Head of caudate nucleus (tissue), 42 donors: ENCODE data around the gene SIK1.
"Not testable (repeated sequence)": the region's sequence is repeated elsewhere in the genome, so short reads cannot be mapped to it uniquely, and the experiment has no call there.

ENCODE experiments used
- DNase-seq, 42 donors: peaks; one replicate each; pipeline versions ENCODE4 v3.0.0 to v3.0.0-alpha.2; 2020 to 2021; ENCODE audit warnings: mixed read lengths in 7 of 42
- intact Hi-C: fragments of 100-400 bp; cut with DNase I; formaldehyde crosslinking; loops from one replicate; pipeline ENCODE4 v1.15.0; 2022

The SIK1 gene

DNA sequence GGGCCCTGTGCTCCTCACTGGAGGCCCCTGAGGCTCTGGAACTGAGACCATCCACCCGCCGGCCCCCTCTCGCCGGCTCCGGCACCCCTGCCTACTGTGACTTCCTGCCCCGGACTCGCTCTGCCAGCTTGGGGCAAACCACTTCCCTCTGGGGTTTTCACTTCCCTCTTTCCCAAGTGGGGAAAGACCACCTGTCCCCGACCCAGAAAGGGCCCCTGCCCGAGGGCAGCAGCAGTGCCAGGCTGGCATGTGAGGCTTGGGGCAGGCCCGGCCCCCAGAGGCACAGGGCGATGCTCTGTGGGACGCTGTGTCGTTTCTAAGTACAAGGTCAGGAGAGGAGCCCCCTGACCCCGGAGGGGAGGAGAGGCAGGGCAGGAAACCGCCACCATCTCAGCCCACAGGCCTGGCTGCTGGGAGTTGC, 27.3 kb downstream of the SIK1 start:
- intact Hi-C loops, DNase-seq: not testable (repeated sequence)

DNA sequence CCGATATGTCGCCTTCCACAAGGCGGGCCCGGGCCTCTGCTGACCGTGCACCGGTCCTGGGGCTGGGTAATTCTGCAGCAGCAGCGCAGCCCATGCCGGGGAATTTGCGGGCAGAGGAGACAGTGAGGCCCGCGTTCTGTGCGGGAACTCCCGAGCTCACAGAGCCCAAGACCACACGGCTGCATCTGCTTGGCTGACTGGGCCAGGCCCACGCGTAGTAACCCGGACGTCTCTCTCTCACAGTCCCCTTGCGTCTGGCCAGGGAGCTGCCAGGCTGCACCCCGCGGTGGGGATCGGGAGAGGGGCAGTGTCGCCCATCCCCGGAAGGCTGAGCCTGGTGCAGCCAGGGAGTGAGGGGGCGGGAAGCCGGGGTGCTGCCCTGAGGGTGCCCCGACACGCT, 27.8 kb downstream of the SIK1 start:
- DNase-seq, intact Hi-C loops: not testable (repeated sequence)

DNA sequence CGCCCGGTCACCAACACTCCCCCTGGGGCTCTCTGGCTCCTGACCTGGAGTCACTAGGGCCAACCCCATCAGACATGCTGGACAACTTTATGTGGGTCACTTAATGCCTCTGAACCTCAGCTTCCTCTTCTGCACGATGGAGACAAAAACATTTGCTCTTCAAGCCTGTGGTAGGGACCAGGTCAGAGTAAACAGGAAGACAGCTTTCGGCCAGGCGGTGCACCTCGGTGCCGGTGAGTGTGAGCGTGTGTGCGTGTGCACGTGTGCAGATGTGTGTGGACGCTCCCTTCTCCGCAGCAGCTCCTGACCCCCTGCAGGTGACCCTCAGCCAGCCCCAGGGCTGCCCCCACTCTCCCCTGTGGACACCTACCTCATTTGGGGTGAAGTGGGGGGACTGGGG, 28.4 kb downstream of the SIK1 start:
- DNase-seq, intact Hi-C loops: not testable (repeated sequence)

DNA sequence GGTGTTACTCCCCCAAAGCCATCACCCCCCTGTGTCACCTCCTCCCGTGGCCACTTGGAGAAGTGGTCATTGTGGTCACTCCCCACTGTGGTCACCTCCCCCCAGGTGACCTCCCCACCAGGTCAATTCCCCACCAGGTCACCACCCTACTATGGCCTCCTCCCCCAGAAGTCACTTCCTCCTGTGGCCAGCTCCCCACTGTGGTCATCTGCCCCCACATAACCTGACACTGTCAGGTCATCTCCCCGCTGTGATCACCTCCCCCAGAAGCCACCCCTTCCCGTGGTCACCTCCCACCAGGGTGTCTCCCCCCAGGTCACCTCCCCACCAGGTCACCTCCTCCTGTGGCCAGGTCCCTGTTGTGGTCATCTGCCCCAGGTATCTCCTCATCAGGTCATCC, 28.9 kb downstream of the SIK1 start:
- DNase-seq, intact Hi-C loops: not testable (repeated sequence)

DNA sequence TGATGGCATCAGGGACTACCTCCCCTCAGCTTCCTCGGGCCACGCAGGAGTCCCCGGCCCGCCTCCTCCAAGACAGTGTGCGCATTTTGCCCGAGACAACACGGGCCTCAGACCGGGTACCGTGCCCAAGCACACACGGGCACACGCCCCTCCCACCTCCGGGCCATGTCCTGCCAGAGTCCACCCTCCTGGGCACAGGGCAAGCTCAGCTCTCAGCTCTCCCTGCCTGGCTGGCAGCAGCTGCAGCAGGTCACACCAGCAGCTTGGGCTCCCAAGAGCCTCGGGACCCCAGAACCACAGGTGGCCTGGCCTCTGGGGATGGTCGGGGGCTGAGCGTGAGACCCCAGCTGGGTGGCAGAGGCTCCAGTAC, 29.5 kb downstream of the SIK1 start:
- DNase-seq, intact Hi-C loops: not testable (repeated sequence)

DNA sequence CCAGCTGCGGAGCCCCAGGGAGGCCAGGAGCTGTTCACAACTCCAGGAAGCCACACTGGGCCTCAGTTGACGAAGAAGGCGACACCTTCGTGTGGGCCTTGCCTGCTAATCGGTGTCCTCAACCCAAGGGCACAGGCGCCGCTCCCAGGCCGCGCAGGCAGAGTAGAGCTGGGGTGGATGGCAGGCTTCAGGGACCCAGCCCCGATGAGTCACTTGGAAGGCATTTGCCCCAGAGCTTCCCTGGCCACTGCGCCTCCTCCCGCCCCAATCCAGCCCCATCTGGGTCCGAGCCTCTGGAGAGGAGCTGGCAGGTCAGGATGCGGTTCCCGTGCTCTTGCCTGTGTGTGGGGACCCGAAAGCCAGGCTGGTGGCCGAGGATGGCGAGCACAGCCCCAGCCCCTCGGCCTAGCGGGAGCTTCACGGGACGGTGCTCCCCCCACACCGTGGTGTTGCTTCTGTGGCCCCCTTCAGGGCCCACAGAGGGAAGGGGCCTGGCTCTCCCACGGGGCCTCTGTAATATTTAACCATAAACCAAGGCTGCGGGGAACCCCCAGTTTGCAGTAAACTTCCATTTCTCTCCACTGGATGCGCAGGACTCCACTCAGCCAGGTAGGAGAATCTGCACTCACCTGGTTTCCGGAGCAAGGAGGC, 30.0 kb downstream of the SIK1 start:
- DNase-seq, intact Hi-C loops: not testable (repeated sequence)

DNA sequence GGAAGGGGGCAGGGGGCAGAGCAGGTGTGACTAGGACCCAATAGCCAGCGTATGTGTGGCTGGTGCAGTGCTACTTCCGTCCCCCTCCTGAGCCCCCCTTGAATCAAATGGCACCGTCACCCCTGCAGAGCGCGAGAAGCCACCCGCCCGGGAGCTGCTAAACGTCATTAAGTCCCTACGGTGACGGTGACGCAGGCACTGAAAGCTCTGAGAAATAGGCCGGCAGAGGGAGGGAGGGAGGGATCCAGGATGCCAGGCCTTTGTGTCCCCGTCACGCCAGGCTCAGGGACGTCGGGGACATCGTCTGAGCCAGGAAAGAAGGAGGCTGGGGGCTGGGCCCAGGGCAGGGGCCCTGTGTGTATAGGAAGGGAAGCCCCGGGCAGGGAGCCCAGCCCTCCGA, 43.6 kb downstream of the SIK1 start:
- DNase-seq, intact Hi-C loops: not testable (repeated sequence)

DNA sequence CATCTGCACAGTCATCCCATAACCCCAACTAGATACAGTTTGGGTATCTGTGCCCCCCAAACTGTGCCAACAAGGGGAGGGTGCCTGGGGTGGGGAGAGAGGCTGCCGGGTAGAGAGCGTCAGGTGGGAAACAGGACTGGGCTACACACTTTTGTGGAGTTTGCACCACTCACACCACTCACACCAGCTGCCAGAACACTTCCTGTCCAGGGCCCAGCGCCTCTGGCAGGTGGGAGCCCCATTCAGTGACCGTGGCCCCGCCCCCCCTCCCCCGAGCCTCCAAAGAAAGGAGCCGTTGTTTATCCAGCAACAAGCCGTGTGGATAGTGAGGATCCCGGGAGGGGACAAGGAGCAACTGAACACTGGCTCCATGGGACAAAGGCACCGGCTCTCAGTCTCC, 44.0 kb downstream of the SIK1 start:
- intact Hi-C loops: not testable (repeated sequence)
- peak in 7 of 42 donors; percentile 1 to 44 (median 21) for DNase-seq

DNA sequence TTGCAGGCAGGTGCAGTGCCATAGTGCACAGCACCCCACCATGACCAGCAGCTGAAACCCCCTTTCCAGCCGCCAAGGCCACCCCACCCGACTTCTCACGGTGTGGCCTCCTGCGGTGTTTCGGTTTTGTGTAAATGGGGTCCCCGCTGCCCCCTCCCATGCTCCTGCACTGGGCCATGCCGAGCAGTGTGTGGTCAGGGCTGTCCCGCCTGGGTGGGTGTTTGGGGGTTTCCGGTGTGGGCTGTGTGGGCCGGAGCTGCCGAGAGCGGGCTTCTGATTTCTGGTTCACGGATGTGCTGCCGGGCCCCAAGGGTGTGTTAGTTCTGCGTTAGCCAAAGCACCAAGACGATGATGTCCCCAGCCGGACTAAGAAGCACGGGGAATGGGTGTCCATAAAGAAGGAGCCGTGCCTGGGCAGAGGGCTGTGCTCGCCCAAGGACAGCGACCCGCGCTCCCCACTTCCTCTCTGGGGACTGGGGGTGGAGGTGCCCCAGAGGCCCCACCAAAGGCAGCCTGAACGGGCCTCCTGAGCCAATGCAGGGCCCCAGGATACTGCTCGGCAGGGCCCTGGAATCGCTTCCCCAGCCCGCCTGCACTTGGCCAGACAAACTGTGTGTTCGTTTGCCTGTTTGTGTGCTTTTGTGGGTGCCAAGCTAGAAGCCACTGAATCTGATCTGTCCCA, 45.9 kb downstream of the SIK1 start:
- intact Hi-C loops, DNase-seq: not testable (repeated sequence)

DNA sequence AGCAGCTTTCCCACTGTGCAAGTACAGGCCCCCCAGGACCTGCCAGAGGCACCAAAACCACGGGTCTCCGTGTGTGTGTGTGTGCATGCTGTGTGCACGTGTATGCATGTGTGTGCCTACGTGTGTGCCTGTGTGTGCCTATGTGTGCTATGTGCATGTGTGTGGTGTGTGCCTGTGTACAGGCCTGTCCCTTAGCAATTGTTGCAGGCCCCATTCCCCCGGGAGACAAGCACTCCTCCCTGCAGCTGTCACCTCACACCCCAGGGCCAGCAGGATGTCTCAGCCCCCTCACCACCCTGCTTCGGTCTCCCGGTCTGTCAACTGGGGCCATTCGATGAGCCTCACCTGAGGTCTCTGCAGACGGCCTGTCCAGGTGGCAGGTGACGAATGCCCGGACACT, 46.6 kb downstream of the SIK1 start:
- intact Hi-C loops, DNase-seq: not testable (repeated sequence)

DNA sequence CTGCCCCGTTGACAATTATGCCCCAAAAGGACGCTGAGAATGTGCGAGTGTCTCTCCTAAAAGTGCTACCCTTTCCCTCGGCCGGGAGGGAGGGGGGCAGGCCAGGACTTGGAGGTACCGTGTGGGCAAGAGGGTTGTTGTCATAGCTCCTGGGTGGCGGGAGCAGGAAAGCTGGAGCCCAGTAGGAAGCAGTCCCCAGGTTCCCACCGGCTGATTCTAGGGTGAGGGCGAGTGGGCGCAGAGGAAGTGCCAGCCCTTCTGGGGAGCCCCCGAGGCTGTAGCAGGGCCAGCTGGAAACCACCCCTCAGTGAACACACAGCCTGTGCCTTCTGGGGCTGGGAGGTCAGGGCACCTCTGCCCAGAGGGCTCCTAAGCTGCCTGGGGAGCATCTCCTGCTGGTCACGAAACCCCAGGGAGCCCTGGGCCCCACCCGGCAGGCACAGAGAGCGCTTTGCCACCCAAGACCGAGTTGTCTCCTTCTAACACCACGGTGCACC, 47.3 kb downstream of the SIK1 start:
- intact Hi-C loops, DNase-seq: not testable (repeated sequence)

DNA sequence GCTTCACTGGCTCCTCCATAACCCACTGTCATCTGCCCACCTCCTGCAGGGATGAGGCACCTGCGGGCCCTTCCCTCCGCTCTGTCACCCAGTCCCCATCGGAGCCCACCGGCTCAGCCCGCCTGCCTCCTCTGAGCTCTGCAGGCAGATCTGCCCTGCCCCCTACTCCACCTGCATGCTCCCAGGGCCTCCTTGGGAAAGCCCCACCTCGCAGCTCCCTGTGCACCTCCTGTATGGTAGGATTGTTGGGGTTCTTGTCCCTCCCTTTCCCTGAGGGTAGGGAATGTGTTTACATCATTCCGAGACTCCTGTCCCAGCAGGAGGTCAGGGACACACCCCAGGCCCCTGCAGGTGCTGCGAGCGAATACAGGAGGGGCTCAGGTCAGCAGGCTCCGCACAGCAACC, 50.5 kb downstream of the SIK1 start:
- no peak for DNase-seq
- intact Hi-C loops: no loop called here

DNA sequence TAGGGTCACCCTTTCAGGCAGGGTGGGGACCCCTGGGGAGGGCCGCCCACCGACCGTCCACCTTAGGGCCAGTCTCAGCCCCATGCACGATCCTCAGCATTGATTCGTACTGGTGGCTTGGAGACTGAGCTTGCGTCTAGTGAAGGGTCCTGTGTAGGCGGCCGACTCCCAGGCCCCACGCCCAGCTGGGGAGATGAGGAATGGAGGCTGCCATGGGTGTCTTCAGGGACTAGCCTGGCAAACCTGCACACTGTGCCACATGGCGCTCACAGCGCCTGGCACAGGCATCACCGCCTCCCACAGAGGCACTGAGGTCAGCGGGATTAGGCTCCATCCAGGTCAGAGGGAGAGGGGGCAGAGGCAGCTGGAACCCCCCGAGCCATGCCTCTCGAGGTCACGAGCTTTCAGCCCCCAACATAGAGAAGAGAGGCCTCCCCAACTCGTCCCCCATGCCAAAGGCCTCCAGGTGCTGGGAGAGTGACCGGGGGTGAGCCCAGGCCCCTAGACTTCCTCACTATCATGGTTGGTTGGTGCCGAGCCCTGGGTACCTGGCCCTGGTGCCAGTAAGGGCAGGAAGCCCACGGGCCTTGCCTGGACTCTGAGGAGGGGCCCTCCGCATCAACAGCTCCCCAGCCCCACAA, 51.0 kb downstream of the SIK1 start:
- intact Hi-C loops: no loop called here
- no peak for DNase-seq

DNA sequence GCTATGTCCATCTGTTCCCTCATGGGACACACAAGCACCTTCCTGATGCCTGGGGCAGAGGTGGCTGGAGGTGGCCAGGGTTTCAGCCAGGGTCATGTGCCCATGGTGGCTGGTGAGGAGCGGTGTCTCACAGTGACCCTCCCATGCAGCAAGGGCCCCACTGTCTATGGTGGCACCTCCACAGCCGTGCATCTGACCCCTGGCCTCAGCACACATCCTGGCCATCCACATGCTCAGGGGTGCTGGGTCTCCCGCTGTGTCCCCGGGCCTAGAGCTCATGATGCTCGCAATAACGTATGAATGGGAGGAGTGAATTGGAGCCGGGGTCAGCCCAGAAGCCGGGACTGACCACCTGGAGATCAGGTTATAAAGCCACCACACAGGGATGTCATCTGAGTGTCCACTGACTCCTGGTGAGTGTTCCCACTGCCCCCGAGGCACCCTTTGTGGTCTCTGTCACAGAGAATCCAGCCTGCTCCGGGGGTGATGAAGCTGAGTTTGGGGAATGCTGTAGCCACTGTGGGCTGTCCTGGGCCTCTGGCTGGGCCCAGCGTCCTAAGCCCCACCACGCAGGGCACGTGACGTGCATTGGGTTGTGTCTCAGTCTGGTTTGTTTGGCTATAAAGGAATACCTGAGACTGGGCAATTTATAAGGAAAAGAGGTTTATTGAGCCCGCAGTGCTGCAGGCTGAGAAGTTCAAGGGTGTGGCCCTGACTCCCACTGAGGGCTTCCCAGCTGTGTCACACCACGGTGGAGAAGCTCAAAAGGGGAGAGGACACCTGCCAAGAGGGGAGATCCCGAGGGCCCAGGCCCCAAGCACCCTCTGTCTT, 51.7 kb downstream of the SIK1 start:
- intact Hi-C loops: no loop called here
- no peak for DNase-seq

DNA sequence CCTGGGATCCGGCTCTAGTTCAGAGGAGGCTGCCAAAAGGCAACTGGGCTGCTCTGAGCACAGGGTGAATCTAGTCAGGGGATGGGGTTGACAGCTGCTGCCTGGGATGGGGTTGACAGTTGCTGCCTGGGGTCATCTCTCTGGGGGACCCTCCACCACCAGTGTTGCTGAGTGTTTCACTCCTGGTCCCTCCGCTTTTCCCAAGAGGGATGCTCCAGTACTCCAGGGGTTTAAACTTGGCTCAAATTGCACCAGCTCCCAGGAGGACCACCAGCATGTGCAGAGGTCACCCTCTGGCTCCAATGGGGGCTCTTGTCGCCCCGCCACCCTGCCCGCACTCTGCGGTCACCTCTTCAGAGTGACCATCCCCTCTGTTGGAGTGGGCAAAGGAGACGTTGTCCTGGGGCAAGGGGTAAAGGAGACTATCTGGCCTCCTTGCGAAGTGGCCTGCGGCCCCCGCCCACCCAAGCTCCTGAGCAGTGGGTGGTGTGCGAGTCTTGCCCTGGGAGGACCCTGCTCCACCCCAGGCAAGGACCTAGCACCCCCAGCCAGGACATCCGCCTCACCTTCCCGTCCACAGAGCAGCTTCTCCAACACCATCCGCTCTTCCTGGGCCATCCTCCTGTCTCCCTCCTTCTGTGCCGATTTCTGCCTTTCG, 52.6 kb downstream of the SIK1 start:
- DNase-seq: no peak
- intact Hi-C loops: no loop called here

DNA sequence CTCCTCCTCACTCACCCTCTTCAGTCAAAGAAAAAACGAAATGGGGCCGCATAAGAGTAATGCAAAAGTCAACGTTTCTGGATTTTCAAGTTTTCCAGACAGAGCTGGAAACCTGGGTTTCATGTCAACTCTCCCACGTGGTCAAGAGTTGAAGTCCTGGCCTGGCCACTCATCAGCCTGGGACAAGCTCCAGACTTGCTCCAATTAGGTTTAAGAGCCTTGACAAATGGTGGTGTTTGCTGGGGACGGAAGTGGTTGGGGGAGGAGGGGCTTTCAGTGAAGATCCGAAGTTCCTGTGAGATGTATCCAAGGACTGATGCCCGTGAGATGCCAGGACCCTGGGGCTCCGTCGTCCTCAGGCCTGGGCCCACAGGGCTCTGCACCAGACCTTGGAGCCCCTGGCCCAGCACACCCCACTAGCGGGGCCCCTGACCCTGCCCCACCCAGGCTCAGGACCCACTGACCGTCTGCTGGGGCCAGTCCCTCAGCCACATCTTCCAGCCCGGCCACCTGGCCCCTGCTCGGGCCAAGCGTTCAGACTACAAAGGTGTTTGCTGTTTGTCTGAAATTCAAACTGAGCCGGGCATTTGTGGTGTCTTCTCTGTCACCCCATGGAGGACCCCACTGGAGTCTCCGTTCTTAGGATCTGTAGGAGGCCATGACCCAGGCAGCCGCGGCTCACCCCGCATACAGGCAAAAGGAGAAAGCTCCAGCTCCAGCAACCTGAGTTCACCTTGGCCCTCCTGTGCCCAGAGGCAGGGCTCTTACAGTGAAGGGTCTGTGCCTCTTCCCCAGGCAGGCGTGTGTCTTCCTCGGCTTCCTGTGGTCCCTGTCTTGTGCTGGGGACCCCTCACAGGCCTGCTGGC, 53.3 kb downstream of the SIK1 start:
- intact Hi-C loops: no loop called here
- peak in 1 of 42 donors; percentile 72 for DNase-seq

DNA sequence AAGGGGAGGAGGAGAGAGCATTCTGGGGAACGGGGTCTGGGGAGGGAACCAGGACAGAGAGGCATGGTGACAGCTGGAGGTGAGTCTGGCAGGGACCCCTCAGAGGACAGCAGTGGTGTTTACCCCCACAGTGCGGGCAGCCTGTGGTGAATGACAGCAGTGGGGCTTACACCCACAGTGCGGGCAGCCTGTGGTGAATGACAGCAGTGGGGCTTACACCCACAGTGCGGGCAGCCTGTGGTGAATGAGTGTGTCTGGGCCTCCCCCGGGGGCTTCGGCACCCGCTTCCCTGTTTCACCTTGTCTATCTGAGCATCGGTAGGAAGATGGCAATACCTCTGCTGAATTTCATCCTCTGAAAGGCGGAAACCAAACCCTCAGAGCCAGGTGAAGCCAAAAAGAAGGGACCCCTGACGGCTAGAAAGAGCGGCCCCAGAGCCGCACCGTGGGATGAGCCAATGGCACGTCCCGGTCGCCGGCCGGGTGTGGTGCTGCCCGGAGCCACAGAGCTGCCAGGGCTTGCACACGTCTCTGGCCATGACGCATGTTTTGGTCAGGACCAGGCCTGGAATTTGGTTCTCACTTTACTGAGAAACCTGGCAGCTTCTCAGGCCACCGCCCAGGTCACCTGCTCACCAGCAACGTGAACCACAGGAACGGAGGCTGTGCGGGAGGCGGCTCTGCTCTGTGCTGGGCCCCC, 54.1 kb downstream of the SIK1 start:
- intact Hi-C loops: no loop called here
- no peak for DNase-seq
